Uterus (tissue), 2 donors: ENCODE data around the gene NOX4.
"Not testable (repeated sequence)": the region's sequence is repeated elsewhere in the genome, so short reads cannot be mapped to it uniquely, and the experiment has no call there.

Source experiments
- POLR2A ChIP-seq, 2 donors: fragments of 450-650 bp; IDR thresholded peaks; one replicate each; pipeline ENCODE4 v1.6.1; 2016; ENCODE audit warnings: antibody characterized with exemption in 2 of 2, mild to moderate bottlenecking in 1 of 2, moderate library complexity in 1 of 2
- TF ChIP-seq, protein P1 (sequence below), 4 experiments: fragments of 200-600 bp in 2 of 4; fragments of 450-650 bp in 2 of 4; sonication (generic) in 2 of 4; IDR thresholded peaks; one replicate each; pipeline ENCODE4 v1.5.1; 2016 to 2019; ENCODE audit warnings: antibody characterized with exemption in 4 of 4, mild to moderate bottlenecking in 2 of 4, moderate library complexity in 1 of 4

DNA sequence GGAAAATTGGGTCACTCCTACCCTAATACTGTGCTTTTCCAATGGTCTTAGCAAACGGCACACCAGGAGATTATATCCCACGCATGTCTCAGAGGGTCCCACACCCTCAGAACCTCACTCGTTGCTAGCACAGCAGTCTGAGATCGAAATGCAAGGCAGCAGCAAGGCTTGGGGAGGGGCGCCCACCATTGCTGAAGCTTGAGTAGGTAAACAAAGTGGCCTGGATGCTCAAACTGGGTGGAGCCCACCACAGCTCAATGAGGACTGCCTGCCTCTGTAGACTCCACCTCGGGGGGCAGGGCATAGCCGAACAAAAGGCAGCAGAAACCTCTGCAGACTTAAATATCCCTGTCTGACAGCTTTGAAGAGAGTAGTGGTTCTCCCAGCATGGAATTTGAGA, 64.7 kb downstream of the NOX4 start:
- TF ChIP-seq, protein P1, sequence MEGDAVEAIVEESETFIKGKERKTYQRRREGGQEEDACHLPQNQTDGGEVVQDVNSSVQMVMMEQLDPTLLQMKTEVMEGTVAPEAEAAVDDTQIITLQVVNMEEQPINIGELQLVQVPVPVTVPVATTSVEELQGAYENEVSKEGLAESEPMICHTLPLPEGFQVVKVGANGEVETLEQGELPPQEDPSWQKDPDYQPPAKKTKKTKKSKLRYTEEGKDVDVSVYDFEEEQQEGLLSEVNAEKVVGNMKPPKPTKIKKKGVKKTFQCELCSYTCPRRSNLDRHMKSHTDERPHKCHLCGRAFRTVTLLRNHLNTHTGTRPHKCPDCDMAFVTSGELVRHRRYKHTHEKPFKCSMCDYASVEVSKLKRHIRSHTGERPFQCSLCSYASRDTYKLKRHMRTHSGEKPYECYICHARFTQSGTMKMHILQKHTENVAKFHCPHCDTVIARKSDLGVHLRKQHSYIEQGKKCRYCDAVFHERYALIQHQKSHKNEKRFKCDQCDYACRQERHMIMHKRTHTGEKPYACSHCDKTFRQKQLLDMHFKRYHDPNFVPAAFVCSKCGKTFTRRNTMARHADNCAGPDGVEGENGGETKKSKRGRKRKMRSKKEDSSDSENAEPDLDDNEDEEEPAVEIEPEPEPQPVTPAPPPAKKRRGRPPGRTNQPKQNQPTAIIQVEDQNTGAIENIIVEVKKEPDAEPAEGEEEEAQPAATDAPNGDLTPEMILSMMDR (IDR thresholded peaks at IDR 0.05): not testable (repeated sequence)
- not testable (repeated sequence) for TF ChIP-seq POLR2A (IDR thresholded peaks at IDR 0.05)
